Measurements from ENCODE around the gene TMEM63B.
"Not testable (repeated sequence)": the region's sequence is repeated elsewhere in the genome, so short reads cannot be mapped to it uniquely, and the experiment has no call there.

The TMEM63B gene

GRCh38 chr6:44172731-44173500 is 45.6 kb downstream of the TMEM63B start:
- peaks cover 9% of the 10 kb centered on the region for H3K4me1 Mint-ChIP-seq (ENCODE audit: low read depth)
- peak; percentile 71 for DNase-seq (ENCODE audit: low spot score)
- H3K9me3 Mint-ChIP-seq: no peaks in the 10 kb centered on the region
- no peak overlapping the region for H3K27ac Mint-ChIP-seq
- no peaks in the 10 kb centered on the region for H3K27me3 Mint-ChIP-seq (ENCODE audit: low read depth)
- H3K36me3 Mint-ChIP-seq (ENCODE audit: low read depth): no peaks in the 10 kb centered on the region
- no peak overlapping the region for H3K4me3 Mint-ChIP-seq

GRCh38 chr6:44176130-44176761 is 48.9 kb downstream of the TMEM63B start:
- Mint-ChIP-seq H3K27ac (no peak overlapping the region), H3K36me3 (ENCODE audit: low read depth) (no peaks in the 10 kb centered on the region), H3K4me3 (no peak overlapping the region), H3K4me1 (ENCODE audit: low read depth) (peaks cover 9% of the 10 kb centered on the region), H3K9me3 (no peaks in the 10 kb centered on the region), H3K27me3 (ENCODE audit: low read depth) (no peaks in the 10 kb centered on the region)
- DNase-seq (ENCODE audit: low spot score): no peak

- Mint-ChIP-seq H3K27me3 (ENCODE audit: low read depth) (no peaks in the 10 kb centered on the region), H3K27ac (no peak overlapping the region), H3K4me3 (peak overlapping the region; percentile 32), H3K36me3 (ENCODE audit: low read depth) (no peaks in the 10 kb centered on the region), H3K9me3 (no peaks in the 10 kb centered on the region), H3K4me1 (ENCODE audit: low read depth) (peaks cover 9% of the 10 kb centered on the region)
- DNase-seq (ENCODE audit: low spot score): no peak
These were observed 49.6 kb downstream of the TMEM63B start for GRCh38 chr6:44176762-44177509.

DNA sequence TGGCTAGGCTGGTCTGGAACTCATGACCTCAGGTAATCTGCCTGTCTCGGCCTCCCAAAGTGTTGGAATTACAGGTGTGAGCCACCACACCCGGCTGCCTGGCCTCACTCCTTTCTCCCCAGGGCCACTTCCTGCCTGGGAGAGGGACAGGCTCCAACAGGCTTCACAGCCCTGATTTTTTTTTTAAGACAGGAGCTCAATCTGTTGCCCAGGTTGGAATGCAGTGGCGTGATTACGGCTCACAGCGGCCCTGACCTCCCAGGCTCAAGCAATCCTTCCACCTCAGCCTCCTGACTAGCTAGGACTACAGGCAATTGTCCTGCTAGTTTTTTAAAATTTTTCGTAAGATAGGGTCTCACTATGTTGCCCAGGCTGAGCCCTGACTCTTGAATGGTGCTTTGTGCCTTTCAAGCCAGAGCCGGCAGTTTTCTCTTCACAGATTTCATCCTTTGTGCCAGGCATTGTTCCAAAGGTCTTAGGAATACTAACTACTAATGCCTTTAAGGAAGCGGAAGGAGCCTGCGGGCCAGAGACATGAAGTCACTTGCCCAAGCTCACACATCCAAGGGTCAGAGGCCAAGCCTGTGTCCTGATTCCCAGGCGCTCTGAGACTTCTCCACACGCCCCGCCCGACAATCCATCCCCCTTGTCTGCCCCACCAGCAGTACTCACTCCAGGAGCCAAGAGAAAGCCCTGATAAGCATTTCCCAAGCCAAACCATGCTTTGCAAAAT is 50.5 kb downstream of the TMEM63B start:
- H3K4me3 Mint-ChIP-seq: no peak overlapping the region
- H3K4me1 Mint-ChIP-seq (ENCODE audit: low read depth): peaks cover 5% of the 10 kb centered on the region
- no peak for DNase-seq (ENCODE audit: low spot score)
- no peaks in the 10 kb centered on the region for H3K9me3 Mint-ChIP-seq
- H3K27ac Mint-ChIP-seq: no peak overlapping the region
- H3K27me3 Mint-ChIP-seq (ENCODE audit: low read depth): no peaks in the 10 kb centered on the region
- no peaks in the 10 kb centered on the region for H3K36me3 Mint-ChIP-seq (ENCODE audit: low read depth)

DNA sequence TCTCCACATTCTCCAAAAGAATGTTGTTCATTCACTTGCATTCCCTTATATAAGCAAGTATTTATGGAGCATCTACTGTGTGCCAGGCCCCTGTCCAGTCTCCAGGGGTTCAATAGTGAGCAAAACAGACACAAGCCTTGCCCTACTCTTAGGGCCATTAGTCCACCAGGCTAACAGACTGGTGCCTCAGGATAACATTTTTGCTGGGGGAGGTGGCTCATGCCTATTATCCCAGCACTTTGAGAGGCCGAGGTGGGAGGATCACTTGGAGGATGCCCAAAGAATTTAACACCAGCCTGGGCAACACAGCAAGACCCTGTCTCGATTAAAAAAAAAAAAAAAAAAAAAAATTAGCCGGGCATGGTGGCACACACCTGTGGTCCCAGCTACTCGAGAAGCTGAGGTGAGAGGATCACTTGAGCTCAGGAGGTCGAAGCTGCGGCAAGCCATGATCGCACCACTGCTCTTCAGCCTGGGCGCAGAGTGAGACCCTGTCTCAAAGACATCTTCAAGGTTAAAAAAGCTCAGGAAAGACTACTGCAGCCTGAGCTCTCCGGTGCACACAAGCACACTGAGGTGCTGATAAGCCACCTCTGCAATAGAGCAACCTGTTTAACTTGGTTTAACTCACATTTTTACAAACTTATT is 51.2 kb downstream of the TMEM63B start:
- no peak overlapping the region for H3K27ac Mint-ChIP-seq
- no peak for DNase-seq (ENCODE audit: low spot score)
- no peaks in the 10 kb centered on the region for H3K27me3 Mint-ChIP-seq (ENCODE audit: low read depth)
- H3K4me1 Mint-ChIP-seq (ENCODE audit: low read depth): peaks cover 5% of the 10 kb centered on the region
- no peaks in the 10 kb centered on the region for H3K9me3 Mint-ChIP-seq
- H3K4me3 Mint-ChIP-seq: no peak overlapping the region
- H3K36me3 Mint-ChIP-seq (ENCODE audit: low read depth): no peaks in the 10 kb centered on the region

- no peaks in the 10 kb centered on the region for H3K36me3 Mint-ChIP-seq (ENCODE audit: low read depth)
- H3K4me3 Mint-ChIP-seq: no peak overlapping the region
- no peak for DNase-seq (ENCODE audit: low spot score)
- H3K9me3 Mint-ChIP-seq: no peaks in the 10 kb centered on the region
- H3K27me3 Mint-ChIP-seq (ENCODE audit: low read depth): no peaks in the 10 kb centered on the region
- H3K4me1 Mint-ChIP-seq (ENCODE audit: low read depth): peaks cover 5% of the 10 kb centered on the region
- no peak overlapping the region for H3K27ac Mint-ChIP-seq
These were observed 51.8 kb downstream of the TMEM63B start for GRCh38 chr6:44179072-44179536.

DNA sequence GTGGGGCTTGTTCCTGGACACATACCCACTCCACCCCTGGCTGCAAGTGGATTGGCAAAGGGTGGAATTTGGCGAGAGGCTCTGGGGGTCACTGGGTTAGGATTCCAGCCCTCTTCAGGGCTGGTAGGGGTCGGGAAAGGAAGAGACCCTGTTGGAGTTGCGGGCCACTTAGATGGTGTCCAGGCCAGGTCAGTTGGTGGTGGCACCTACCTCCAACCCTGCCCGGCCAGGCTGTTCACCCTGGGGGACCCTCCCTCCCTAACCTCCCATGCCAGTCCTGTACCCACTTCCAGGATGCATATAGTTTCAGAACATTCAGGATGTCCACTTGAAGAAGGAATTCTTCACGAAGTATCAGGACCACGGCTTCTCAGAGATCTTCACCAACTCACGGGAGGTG is 52.3 kb downstream of the TMEM63B start:
- Mint-ChIP-seq H3K9me3 (no peaks in the 10 kb centered on the region), H3K36me3 (ENCODE audit: low read depth) (no peaks in the 10 kb centered on the region), H3K27ac (no peak overlapping the region), H3K27me3 (ENCODE audit: low read depth) (no peaks in the 10 kb centered on the region), H3K4me1 (ENCODE audit: low read depth) (peaks cover 5% of the 10 kb centered on the region), H3K4me3 (no peak overlapping the region)
- no peak for DNase-seq (ENCODE audit: low spot score)

DNA sequence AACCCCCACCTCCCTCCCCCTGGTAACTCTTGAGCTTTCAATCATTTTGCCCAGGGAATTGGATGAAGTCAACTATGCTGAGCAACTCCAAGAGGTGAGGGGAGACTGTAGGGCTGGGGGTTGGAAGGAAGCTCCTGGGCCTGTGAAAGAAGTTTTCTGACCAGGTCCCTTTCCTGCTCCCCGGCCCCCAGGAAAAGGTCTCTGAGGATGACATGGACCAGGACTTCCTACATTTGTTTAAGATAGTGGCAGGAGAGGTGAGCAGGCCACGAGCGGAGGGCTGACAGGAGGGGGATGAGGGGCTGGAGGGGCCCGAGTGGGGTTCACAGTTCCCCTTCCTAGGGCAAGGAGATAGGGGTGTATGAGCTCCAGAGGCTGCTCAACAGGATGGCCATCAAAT is 53.1 kb downstream of the TMEM63B start:
- no peak overlapping the region for H3K27ac Mint-ChIP-seq
- H3K4me3 Mint-ChIP-seq: no peak overlapping the region
- DNase-seq (ENCODE audit: low spot score): no peak
- H3K9me3 Mint-ChIP-seq: no peaks in the 10 kb centered on the region
- H3K27me3 Mint-ChIP-seq (ENCODE audit: low read depth): no peaks in the 10 kb centered on the region
- peaks cover 5% of the 10 kb centered on the region for H3K4me1 Mint-ChIP-seq (ENCODE audit: low read depth)
- no peaks in the 10 kb centered on the region for H3K36me3 Mint-ChIP-seq (ENCODE audit: low read depth)

DNA sequence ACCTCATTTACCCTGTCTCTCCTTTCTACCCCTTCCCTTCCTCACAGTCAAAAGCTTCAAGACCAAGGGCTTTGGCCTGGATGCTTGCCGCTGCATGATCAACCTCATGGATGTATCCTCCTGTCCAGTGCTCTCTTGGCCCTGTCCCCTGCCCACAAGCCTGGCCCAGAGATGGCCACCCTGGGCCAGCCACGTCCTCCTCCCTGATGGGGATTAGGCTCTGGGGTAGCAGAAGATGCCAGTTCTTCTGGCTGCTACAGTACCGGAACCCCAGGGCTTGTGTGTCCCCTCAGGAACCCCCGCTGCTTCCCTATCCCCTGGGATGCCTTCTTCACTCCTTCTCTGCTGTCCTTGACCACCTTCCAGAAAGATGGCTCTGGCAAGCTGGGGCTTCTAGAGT is 53.5 kb downstream of the TMEM63B start:
- Mint-ChIP-seq H3K27ac (no peak overlapping the region), H3K27me3 (ENCODE audit: low read depth) (no peaks in the 10 kb centered on the region)

DNA sequence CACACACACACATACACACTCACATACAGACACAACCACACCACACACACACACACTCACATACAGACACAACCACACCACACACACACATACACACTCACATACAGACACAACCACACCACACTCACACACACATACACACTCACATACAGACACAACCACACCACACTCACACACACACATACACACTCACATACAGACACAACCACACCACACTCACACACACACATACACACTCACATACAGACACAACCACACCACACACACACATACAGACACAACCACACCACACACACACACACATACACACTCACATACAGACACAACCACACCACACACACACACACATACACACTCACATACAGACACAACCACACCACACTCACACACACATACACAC is 54.4 kb downstream of the TMEM63B start:
- H3K9me3 Mint-ChIP-seq; H3K27me3 Mint-ChIP-seq (ENCODE audit: low read depth); H3K27ac Mint-ChIP-seq; DNase-seq (ENCODE audit: low spot score); H3K36me3 Mint-ChIP-seq (ENCODE audit: low read depth); H3K4me1 Mint-ChIP-seq (ENCODE audit: low read depth); H3K4me3 Mint-ChIP-seq: not testable (repeated sequence)

More for the DNA sequence above, 53.5 kb downstream of the TMEM63B start:
- no peaks in the 10 kb centered on the region for H3K36me3 Mint-ChIP-seq (ENCODE audit: low read depth)
- H3K9me3 Mint-ChIP-seq: no peaks in the 10 kb centered on the region
- DNase-seq (ENCODE audit: low spot score): no peak
- no peak overlapping the region for H3K4me3 Mint-ChIP-seq
- H3K4me1 Mint-ChIP-seq (ENCODE audit: low read depth): peaks cover 6% of the 10 kb centered on the region

DNA sequence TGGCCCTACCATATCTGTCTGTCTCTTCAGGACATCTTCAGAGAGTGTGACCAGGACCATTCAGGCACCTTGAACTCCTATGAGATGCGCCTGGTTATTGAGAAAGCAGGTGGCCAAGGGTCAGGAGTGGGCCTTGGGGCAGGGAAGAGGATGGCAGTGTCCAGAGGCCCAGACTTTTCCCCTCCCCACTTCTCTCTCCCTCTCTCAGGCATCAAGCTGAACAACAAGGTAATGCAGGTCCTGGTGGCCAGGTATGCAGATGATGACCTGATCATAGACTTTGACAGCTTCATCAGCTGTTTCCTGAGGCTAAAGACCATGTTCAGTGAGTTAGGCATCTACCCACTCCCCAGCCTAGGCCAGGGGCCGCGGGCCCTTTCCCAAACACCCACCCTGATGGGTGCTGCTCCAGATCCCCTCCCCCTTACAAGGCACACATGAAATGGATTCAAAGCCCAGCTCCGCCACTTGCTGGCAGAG is 55.6 kb downstream of the TMEM63B start:
- H3K4me3 Mint-ChIP-seq: no peak overlapping the region
- H3K9me3 Mint-ChIP-seq: no peaks in the 10 kb centered on the region
- no peak overlapping the region for H3K27ac Mint-ChIP-seq
- H3K36me3 Mint-ChIP-seq (ENCODE audit: low read depth): no peaks in the 10 kb centered on the region
- no peaks in the 10 kb centered on the region for H3K27me3 Mint-ChIP-seq (ENCODE audit: low read depth)
- peaks cover 7% of the 10 kb centered on the region for H3K4me1 Mint-ChIP-seq (ENCODE audit: low read depth)
- DNase-seq (ENCODE audit: low spot score): no peak

DNA sequence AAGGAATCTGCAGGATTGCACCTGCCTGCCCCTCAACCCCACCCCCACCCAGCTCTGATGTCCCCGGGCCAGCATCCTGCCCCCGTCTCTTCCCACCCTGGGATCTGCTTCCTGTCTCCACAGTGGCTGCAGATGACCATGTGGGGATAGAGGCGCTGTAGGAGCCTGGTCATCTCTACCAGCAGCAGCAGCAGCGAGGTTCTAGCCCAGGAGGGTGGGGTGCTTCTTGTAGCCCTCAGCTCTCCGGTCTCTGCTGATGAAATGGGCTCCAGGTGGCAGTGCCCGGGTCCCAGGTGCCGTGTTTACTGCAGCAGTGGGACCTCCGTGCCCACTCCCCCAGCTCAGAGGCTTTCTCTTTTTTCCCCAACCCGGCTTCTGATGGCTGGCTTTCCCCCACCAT is 56.4 kb downstream of the TMEM63B start:
- H3K9me3 Mint-ChIP-seq: no peaks in the 10 kb centered on the region
- H3K4me1 Mint-ChIP-seq (ENCODE audit: low read depth): peaks cover 7% of the 10 kb centered on the region
- no peaks in the 10 kb centered on the region for H3K36me3 Mint-ChIP-seq (ENCODE audit: low read depth)
- no peak overlapping the region for H3K27ac Mint-ChIP-seq
- DNase-seq (ENCODE audit: low spot score): no peak
- no peaks in the 10 kb centered on the region for H3K27me3 Mint-ChIP-seq (ENCODE audit: low read depth)
- no peak overlapping the region for H3K4me3 Mint-ChIP-seq

GRCh38 chr6:44185356-44185755 is 58.0 kb downstream of the TMEM63B start:
- not testable (repeated sequence) for H3K27ac Mint-ChIP-seq; H3K27me3 Mint-ChIP-seq (ENCODE audit: low read depth); H3K4me1 Mint-ChIP-seq (ENCODE audit: low read depth); H3K36me3 Mint-ChIP-seq (ENCODE audit: low read depth); DNase-seq (ENCODE audit: low spot score); H3K9me3 Mint-ChIP-seq; H3K4me3 Mint-ChIP-seq

Measured in T-helper 2 cell treated with Interferon-gamma antibody and Interleukin-4, amounts not matched to agents 5 μg/mL and 100 μg/mL, for 36 hours (primary cell).